Small intestine (tissue), 7 donors: ENCODE results near the gene HLA-C. TPM values are rescaled to one million over a fixed set of nuclear protein-coding genes. Genes with fewer than 3 reads are reported as not detected.

Experiments
- DNase-seq, 2 donors: peaks; one replicate each; pipeline versions ENCODE4 v3.0.0 to v3.0.0-alpha.2; 2013
- FAIRE-seq: peaks from 2 replicates; lab custom pipeline; 2012; peaks lifted over from hg19 to GRCh38; lab: Jason Lieb, UNC
- H3K27ac ChIP-seq, 3 donors: one replicate each; pipeline ENCODE4 v1.5.1; 2013; ENCODE audit warnings: low read length in 2 of 3, mild to moderate bottlenecking in 2 of 3, control low read depth in 1 of 3, inconsistent platforms in 1 of 3, low read depth in 1 of 3, moderate library complexity in 1 of 3
- H3K27me3 ChIP-seq, 3 donors: one replicate each; pipeline ENCODE4 v1.6.1; 2013; ENCODE audit warnings: low read length in 3 of 3, inconsistent platforms in 1 of 3; ENCODE audit not compliant: control insufficient read depth in 3 of 3, insufficient read depth in 3 of 3
- H3K36me3 ChIP-seq, 3 donors: one replicate each; pipeline ENCODE4 v1.6.1; 2013; ENCODE audit warnings: low read length in 3 of 3, inconsistent platforms in 1 of 3, low read depth in 1 of 3, mild to moderate bottlenecking in 1 of 3, moderate library complexity in 1 of 3; ENCODE audit not compliant: control insufficient read depth in 3 of 3, insufficient read depth in 2 of 3
- H3K4me1 ChIP-seq, 3 donors: one replicate each; pipeline ENCODE4 v1.6.1; 2013; ENCODE audit warnings: low read length in 2 of 3, inconsistent platforms in 1 of 3, low read depth in 1 of 3, mild to moderate bottlenecking in 1 of 3, moderate library complexity in 1 of 3; ENCODE audit not compliant: control insufficient read depth in 3 of 3, insufficient read depth in 2 of 3
- H3K4me3 ChIP-seq, 3 donors: one replicate each; pipeline ENCODE4 v1.5.1; 2013; ENCODE audit warnings: low read length in 3 of 3, control low read depth in 1 of 3, inconsistent platforms in 1 of 3, low read depth in 1 of 3, mild to moderate bottlenecking in 1 of 3, moderate library complexity in 1 of 3
- H3K9me3 ChIP-seq, 2 donors: one replicate each; pipeline ENCODE4 v1.6.1; 2013; ENCODE audit warnings: low read depth in 1 of 2, low read length in 1 of 2; ENCODE audit not compliant: control insufficient read depth in 2 of 2, insufficient read depth in 1 of 2
- polyA plus RNA-seq, 4 donors: library from polyadenylated mRNA; stranded (reverse) in 3 of 4; unstranded in 1 of 4; fragments of 200-250 nt in 3 of 4; fragments of 120-200 nt in 1 of 4; gene quantifications; one replicate each; pipeline versions ENCODE4 v1.2.1 to v1.2.3, GENCODE V29; 2013
- donor health status: healthy with polysubstance abuse.
- donor health status: control.
- donor health status: control.
- donor health status: Bipolar disorder and iron deficiency.
- donor health status: healthy.

HLA-C gene
- polyA plus RNA-seq, 4 donors, result 219 to 486 (median 456) TPM

- DNase-seq, result no peak
- no peak overlapping the region for H3K4me3 ChIP-seq
- no peaks in the 10 kb centered on the region for H3K36me3 ChIP-seq
- H3K27me3 ChIP-seq, result no peaks in the 10 kb centered on the region
- no peak for FAIRE-seq
- no peaks in the 10 kb centered on the region for H3K9me3 ChIP-seq
- H3K27ac ChIP-seq, result peak overlapping the region in 1 of 3 donors; percentile 27
- no peaks in the 10 kb centered on the region for H3K4me1 ChIP-seq
These were observed 49.4 kb downstream of the HLA-C start for GRCh38 chr6:31222496-31222895.

Other genes with a start within 250 kb of the HLA-C start
- not detected for gene C6orf15, start 159.5 kb downstream of the HLA-C start, polyA plus RNA-seq
- gene PSORS1C1, start 157.3 kb downstream of the HLA-C start, polyA plus RNA-seq, result 10 to 100 TPM in 2 of 4 donors, 1 to 10 TPM in 1, under 1 TPM in 1; 0.19 to 40.5 (median 19.6) TPM
- under 1 TPM in 1 of 4 donors, not detected in 3; 0.07 TPM for gene CDSN, start 151.6 kb downstream of the HLA-C start, polyA plus RNA-seq
- not detected for gene PSORS1C2, start 133.0 kb downstream of the HLA-C start, polyA plus RNA-seq
- gene CCHCR1, start 114.3 kb downstream of the HLA-C start, polyA plus RNA-seq, result 10 to 100 TPM; 13.2 to 29.0 (median 15.1) TPM
- 10 to 100 TPM in 1 of 4 donors, 1 to 10 TPM in 3; 1.8 to 12.8 (median 4.9) TPM for gene TCF19, start 113.5 kb downstream of the HLA-C start, polyA plus RNA-seq
- 10 to 100 TPM in 2 of 4 donors, 1 to 10 TPM in 1, under 1 TPM in 1; 0.10 to 32.0 (median 18.4) TPM for gene POU5F1, start 101.4 kb downstream of the HLA-C start, polyA plus RNA-seq
- 1,000 to 10,000 TPM in 2 of 4 donors, 100 to 1,000 TPM in 2; 282 to 2,421 (median 1,159) TPM for gene HLA-B, start 85.1 kb upstream of the HLA-C start, polyA plus RNA-seq
- gene MICA, start 131.5 kb upstream of the HLA-C start, polyA plus RNA-seq, result 10 to 100 TPM in 3 of 4 donors, 1 to 10 TPM in 1; 3.1 to 28.6 (median 19.3) TPM
- 1 to 10 TPM in 3 of 4 donors, under 1 TPM in 1; 0.69 to 6.1 (median 2.0) TPM for gene MICB, start 226.1 kb upstream of the HLA-C start, polyA plus RNA-seq